Activated CD8-positive, alpha-beta memory T cell treated with anti-CD3 and anti-CD28 coated beads for 48 hours (primary cell): ENCODE measurements around the gene DGKH.
"Not testable (repeated sequence)": the region's sequence is repeated elsewhere in the genome, so short reads cannot be mapped to it uniquely, and the experiment has no call there.

Experiments used
- DNase-seq, 3 experiments: peaks; one replicate each; pipeline ENCODE4 v3.0.0-alpha.2; 2020; ENCODE audit warnings: low read depth in 2 of 3, low spot score in 2 of 3

Gene DGKH

DNA sequence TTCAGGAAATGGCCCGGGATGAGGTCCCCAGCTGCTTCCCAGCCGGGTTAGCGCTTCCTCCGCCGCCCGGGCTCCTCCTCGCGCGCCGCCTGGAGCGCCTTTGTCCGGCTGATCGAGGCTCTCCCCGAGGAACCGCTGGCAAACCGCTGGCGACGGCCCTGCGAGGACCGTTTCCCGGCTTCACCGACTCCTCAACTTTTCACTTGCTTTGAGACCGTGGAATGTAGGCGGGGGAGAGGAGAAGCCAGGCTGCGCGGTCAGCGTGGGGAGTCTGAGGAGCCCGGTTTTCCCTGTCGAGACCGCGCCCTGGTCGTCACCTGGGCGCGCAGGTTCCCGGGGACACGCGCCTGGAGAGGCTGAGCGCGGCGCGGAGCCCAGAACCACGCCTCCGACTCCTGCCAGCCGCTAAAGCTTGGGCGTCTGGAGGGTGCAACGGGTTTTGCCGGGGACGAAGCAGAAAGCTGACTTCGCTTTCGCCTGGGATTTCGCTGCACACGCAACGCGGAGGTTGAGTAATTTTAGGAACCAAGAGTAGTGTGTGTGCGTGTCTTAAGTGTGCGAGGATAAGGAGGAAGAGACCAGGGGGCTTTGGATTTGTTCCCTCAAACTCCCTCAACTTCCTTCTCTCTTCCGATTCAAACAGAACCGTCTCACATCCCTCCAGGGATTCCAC lies 7.3 kb upstream of the DGKH start:
- DNase-seq = peak in 2 of 3 experiments; percentile 35

DNA sequence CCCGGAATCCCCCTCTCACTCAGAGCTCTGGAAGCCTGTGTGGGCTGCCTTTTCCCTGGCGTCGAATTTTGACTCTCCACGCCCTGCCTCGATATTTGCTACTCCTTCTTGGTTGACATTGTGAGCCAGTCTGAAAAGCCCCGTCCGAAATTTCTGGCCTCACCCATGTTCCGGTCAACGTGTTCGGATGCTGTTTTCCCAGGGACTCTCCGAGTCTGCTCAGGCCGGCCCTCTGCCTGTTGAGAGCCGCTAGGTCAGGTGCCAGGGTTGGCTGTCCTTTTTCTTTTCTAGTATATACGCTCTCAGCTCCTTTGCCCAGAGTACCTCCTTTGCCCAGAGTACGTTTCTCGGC lies 6.8 kb upstream of the DGKH start:
- DNase-seq = no peak

DNA sequence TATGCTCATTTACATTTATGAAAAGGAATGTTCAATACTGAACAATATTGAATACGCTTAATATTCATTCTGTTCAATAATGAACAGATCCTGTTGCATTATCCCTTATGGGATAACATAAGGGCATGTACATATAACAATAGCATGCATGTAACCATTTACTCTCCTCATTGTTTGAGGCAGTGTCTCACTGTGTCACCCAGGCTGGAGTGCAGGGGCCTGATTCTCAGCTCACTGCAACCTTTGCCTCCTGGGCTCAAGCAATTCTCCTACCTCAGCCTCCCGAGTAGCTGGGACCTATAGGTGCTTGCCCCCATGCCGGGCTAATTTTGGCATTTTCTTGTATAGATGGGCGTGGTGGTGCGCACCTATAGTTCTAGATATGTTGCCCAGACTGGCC lies 4.8 kb upstream of the DGKH start:
- DNase-seq = no peak

DNA sequence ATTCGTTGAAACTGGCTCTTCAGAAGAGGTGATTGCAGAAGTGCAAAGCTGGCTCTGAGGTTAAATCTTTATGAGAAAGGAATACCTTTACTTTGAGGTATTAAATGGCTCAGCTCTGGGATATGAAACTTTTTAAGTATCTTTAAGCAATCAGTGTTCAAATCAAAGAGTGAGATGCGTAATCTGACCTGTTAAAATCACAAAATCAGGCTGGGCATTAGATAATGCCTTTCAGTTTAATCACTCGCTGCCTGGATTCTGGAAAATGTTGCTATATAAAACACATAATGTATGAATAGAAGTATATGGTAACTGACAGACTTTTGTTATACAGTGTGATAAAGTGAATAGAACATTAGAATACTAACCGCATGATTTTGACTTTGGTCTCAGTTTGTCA lies 2.0 kb upstream of the DGKH start:
- no peak for DNase-seq

DNA sequence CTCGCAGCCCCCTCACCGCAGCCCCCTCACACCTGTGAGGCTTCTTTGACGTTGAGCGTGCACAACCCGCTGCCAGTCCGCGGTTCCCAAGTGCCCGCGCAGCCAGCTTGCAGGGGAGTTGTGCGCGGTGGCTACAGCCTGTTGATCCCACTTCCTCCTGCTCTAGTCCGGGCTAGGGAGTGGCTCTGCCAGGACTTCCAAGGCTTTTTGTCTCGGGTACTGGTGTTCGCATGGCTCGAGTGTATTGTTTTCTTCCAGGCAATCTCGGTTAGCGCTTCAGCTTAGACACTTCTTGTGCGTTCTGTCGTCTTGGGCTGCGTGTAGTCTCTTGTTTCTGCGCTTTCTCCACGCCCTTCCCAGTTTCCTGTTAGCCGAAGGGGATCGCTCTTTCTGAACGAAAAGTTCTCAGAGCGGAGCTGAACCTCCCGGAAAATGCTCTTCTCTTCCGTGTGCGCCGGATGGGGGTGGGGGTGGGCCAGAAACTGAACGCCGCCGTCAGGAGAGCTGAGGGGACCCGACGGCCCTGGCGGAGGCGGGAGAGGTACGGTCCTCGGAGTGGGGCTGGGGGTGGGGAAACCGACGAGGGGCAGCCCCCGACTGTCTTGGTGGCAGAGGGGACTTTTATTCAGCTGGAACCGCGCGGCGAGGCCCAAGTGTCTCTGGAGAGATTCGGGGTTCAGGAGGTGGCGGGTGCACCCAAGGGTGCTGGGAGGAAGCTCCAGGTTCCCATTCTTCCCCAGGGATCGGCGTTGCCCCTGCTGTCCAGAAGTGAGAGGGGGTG lies 697 bp upstream of the DGKH start:
- DNase-seq = peak in 2 of 3 experiments; percentile 17 to 22

DNA sequence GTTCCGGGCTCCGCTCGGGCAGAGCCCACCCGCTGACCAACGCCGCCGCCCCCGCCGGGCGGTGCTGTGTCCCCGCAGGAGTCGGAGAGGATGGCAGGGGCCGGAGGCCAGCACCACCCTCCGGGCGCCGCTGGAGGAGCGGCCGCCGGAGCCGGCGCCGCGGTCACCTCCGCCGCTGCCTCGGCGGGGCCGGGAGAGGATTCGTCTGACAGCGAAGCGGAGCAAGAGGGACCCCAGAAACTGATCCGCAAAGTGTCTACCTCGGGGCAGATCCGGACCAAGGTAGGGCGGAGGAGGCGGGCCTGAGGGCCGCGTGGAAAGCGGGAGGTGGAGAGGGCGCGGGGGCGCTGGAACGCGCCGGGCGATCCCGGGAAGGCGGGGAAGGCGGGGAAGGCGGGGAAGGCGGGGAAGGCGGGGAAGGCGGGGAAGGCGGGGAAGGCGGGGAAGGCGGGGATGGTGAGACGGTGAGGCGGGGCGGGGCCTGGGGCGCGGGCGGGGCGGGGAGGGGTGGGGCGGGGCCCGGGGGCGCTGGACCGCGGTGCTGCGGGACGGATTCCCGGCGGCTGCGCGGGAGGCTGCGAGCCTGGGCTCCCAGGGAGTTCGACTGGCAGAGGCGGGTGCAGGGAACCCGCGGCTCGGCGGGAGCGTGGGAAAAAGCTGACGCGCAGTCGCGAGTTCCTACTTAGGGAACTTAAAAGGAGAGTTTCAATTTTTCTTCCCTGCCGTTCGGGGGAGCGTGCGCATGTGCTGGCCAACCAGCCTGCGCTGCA lies 421 bp downstream of the DGKH start:
- peak in 2 of 3 experiments; percentile 26 to 40 for DNase-seq

DNA sequence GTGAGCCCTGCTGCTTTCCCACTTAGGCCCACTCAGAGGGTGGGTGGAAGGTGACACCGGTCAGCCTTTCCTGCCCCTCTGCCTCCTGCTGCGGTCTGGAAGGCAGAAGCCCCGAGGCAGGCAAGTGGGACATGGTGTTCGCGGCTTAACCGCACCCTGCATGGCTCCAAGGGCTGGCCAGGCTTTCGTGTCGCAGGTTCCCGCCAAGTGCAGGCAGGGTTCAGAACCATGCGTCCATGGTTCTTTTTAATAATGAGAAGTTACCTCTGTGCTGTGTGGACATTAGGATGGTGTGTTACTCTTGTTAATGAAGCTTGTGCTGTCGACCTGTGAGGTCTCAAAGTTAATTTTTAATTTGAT lies 986 bp downstream of the DGKH start:
- DNase-seq = peak in 1 of 3 experiments; percentile 30

DNA sequence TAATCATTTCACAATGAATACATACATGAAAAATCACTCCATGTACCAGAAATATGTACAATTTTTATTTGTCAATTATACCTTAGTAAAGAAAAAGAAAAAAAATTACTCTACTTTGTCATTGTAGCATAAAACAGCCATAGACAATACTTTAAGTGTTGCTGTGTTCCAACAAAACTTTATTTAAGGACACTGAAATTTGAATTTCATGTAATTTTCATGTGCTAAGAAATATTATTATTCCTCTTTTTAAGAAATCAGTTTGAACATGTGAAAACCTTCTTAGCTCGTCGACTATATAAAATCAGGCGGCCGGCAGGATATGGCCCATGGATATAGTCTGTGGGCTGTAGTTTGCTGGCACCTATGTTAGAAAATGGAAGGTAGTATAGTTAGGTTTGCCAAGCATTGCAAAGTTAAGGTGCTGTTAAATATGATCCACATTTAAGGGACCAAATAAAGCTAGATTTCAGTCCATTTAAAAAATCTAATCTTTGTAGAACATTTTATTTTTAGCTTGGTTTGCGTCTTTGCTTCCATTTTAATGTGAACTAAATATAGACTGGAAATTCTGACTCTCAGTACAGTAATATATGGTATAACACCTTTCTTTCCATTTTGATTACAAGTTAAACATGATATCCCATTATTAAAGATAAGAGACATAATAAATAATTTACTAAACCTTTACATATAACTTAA lies 6.5 kb downstream of the DGKH start:
- no peak for DNase-seq

DNA sequence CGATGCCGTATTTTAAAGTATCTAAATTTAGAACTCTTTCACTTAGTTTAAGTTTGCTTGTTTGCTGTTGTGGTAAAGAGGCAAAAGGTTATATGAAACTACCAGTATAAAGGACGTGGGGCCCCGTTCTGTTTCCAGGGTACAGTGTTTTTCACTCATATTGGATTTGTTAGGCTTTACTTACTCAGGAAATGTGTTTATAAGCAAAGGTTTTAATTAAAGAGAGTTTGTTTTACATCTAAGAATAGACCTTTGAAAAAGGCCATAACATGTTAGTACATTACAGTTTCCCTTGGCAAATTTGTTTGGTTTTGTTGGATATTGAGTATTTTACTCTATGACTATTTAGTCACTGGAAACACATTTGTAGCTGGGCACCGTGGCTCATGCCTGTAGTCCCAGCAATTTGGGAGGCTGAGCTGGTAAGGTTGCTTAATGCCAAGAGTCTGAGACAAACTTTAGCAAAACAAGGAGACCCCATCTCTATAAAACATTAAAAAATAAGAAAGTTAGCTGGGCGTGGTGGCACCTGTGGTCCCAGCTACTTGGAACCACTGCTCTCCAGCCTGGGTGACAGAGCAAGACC lies 7.1 kb downstream of the DGKH start:
- DNase-seq = no peak

DNA sequence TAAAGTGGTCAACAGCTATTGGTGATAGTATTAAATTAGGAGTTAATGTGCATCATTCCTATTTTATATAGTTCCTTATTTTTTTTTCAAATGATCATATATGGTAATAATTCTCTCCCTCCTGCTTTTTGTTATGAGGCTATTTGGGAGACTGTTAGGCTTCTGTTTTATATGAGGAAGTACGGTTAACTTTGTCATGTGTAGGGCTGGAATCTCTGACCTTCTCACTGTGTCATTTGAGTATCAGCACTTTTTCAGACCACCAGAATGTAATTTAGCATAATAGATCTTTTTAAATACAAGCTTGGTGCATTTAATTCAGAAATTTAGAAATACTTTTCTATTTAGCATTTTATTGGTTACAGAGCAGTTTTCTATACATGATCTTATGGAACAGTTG lies 7.7 kb downstream of the DGKH start:
- no peak for DNase-seq

DNA sequence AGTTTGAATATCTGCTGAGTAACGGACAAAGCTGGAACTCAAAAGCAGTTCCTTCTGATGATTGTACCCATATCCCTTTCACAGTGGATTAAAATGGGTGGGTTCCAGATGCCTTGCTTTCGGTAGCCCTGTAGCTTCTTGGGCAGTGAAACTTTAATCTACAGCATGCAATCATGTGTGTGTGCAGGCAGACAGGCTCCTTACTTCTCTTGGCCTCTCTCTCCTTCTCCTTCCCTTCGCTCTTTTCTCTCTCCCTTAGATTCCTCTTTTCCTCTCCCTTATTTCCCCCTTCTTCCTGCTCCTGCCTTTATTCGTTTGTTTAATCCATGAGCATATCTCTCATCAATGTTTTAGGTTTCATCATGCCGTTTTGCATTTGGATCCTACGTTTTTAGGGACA lies 8.1 kb downstream of the DGKH start:
- no peak for DNase-seq

DNA sequence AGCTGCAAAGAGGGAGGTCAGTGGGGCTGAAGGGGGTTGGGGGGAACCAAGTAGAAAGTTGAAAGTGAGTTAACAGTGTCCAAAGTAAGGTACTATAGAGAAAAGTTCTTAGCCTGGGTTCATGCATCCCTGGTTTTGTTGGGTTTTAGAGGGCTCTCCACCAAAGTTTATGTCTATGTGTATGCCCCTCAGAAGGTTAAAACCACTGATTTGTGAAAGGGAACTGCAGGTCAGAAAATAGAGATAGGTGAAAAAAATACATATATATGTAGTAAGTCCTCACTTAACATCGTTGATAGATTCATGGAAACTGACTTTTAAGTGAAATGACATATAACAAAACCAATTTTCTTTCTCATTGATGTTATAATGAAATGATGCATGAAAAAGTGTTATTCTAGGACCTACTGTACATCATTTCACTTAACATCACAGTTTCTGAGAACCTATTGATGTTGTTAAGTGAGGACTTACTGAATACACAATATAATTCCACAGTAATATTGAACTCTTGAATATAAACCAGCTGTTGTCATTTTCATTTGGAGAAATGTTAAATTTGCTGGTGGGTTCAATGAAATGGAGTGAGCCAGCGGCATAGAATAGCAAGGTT lies 9.6 kb downstream of the DGKH start:
- DNase-seq = no peak

DNA sequence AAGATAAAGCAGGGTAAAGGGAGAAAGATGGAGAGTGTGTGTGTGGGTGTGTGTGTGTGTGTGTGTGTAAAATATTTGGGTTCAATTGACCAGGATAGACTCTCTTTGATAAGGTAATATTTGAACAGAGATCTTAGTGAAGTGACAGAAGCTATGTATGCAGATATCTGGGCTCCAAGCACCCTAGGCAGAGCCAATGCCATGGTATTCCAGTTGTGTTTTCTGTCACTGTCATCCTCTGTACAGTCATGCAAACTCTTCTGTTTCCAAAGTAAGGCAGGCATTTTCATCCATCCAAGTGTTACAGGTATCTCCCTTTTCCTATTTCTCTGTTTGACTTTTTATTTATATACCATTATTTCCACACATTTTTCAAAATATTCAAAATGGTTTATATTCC lies 13.5 kb downstream of the DGKH start:
- no peak for DNase-seq

DNA sequence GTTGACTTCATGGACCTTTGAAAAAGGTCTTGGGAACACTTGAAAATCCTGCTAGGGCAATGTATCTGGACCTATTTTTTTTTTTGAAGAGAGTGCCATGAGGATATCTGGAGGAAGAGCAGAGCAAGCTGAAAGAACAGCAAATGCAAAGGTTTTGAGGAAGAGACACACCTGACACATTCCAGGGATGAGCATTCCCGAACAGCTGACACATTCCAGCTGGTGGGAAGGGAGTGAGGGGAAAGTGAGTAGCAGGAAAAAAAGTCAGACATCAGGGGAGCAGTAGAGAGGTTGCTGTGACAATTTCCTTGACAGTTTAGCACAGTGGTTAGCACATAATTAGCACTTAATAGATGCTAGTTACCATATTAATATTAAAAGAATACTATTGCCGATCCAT lies 14.7 kb downstream of the DGKH start:
- DNase-seq = no peak

DNA sequence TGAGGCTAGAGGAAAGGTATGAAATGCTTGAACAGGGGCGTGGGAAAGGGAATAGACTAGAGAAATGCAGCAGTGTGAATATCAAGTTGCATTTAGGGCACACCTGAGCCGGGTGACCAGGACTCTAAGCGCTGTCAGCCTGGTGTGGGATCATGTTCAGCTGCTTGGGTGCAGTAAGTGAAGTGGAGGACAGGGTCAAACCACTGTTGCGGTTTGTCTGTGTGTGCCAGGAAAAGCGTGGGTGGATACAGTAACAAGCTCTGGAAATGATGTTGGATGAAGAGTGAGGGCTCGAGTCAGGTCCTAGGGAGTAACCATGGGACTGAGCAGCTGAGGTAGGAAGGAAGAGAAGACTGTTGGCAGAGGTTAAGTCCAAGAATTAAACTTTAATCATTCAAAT lies 15.8 kb downstream of the DGKH start:
- DNase-seq = no peak

DNA sequence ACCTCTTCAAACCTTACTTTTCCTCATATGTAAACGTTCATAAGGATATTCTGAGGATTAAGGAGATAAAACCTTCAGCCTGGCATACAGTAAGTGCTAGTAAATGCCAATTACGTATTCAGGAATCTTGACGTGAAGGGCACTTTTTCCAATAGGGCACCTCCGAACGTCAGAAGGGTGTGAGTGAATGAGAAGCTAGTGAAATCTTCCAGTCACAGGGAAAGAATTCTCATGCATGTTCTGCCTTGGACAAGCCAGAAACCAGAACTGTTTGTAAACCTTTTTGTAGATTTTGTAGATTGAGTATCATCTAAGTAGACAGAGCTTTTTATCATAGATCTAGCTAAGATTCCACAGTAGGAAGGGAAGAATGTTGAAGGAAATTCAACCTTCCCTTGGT lies 16.5 kb downstream of the DGKH start:
- no peak for DNase-seq

DNA sequence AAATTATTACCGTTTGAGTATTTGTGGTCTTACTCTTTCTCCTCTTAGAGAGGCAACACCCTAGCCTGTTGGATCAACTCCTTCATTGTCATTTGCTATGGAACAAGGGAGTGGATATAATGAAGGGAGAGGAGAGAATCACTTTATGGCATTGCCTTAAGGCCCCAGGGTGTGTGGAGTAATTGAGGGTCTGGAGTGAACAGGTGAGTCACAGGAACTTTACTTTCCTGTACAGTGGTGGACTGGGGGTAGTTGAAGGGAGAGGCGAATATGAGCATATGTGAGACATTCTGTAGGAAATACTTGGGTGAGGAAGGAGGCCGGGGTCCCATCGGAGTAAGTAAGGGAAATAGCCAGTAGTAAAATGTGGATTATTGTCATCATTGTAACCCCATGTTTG lies 17.0 kb downstream of the DGKH start:
- no peak for DNase-seq

DNA sequence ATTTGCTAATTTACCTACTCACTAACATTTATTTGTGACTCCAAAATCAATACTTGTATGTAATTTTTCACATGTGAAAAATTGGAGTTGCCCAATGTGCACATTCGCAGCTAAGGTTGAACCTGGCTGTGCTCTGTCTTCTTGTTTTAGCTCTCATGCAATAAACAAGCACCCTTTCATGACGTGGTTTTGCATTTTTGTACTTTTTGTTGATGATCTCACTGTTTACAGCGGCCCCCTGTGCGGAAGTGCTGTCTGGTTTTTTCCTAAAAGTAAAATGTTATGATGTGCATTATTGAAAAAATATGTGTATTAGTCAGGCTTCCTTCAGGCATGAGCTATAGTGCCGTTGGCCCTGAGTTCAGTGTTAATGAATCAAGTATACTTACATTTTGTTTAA lies 18.1 kb downstream of the DGKH start:
- DNase-seq = no peak

DNA sequence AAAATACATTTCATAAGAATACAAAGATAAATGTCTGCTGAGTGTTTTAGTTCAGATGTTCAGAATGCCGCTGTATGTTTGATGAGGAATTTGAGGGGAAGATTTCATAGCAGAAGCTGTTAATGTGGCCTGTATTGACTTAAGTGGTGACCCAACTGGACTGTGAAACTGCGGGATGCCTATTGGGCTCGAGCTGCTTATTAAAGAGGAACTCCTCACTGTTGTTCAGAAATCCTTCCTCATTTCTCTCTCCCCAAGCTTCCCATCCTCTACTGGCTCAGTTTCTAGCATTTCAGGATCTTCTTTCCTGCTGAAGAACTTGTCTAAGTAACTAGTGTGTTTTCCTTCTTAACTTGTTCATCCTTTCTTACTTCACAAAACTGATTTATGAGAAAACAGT lies 20.4 kb downstream of the DGKH start:
- no peak for DNase-seq

DNA sequence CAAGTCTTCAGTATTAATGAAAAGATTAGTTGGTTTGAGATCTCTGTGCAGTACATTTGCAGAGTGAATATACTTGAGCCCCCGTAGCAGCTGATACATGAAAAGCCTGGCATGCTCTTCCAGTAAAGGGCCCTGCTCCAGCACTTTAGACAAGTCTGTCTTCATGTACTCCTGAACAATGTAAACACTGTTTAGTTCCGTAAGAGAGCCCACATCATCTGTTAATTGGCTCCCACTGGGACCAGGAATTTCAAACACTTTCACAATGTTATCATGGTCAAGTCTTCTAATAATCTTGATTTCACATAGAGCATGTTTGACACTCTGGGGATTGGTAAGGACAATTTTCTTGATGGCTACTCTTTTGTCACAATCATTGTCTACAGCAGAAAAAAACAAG lies 22.2 kb downstream of the DGKH start:
- not testable (repeated sequence) for DNase-seq

DNA sequence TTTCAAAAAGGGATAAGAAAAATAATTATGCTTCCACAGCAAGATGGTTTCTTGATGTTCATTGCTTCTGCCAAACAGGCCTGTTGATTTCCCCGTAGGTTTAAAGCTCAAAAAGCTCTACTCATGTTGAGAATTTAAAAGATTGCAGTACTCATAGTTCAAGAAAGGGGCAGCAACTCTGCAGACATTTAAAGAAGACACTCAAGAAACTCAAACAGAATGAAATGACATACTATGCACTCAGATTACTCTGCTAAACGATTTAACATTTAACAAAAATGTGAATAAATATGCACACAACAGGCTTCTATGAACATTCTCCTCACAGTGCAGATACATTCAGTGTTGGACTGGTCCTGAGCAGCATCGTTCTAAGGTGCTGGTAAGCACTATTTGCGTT lies 22.7 kb downstream of the DGKH start:
- DNase-seq = not testable (repeated sequence)
